OCI-LY1 (cell line): Measurements from ENCODE around the gene NAGA.

Experiments used
- H2AFZ ChIP-seq: fragments of 200-600 bp; sonication (generic), shearing (Covaris generic); 2 replicates; pipeline ENCODE4 v1.6.0; 2014; ENCODE audit warnings: antibody characterized with exemption, mild to moderate bottlenecking, low read length
- H3F3A ChIP-seq: fragments of 200-600 bp; sonication (generic), shearing (Covaris generic); 2 replicates; pipeline ENCODE4 v1.6.0; 2014; ENCODE audit warnings: mild to moderate bottlenecking, antibody characterized with exemption, low read length, moderate library complexity; ENCODE audit not compliant: insufficient read depth
- H3K27ac ChIP-seq: fragments of 200-600 bp; sonication (generic); 2 replicates; pipeline ENCODE4 v1.5.1; 2014; ENCODE audit warnings: low read length, mixed run types, mild to moderate bottlenecking, low read depth; ENCODE audit not compliant: poor library complexity, severe bottlenecking
- H3K27me3 ChIP-seq: fragments of 200-600 bp; sonication (generic); 2 replicates; pipeline ENCODE4 v1.6.0; 2014; ENCODE audit warnings: antibody characterized with exemption, mild to moderate bottlenecking, low read length, moderate library complexity; ENCODE audit not compliant: insufficient read depth
- H3K36me3 ChIP-seq: fragments of 200-600 bp; sonication (generic); 2 replicates; pipeline ENCODE4 v1.6.1; 2014; ENCODE audit warnings: mild to moderate bottlenecking, antibody characterized with exemption, low read length, moderate library complexity, mixed read lengths; ENCODE audit not compliant: insufficient read depth
- H3K4me1 ChIP-seq: fragments of 200-600 bp; sonication (generic); 2 replicates; pipeline ENCODE4 v1.5.1; 2014; ENCODE audit warnings: mild to moderate bottlenecking, low read length, moderate library complexity; ENCODE audit not compliant: insufficient read depth, severe bottlenecking
- H3K4me2 ChIP-seq: fragments of 200-600 bp; sonication (generic), shearing (Covaris generic); 2 replicates; pipeline ENCODE4 v1.6.1; 2014; ENCODE audit warnings: low read length
- H3K4me3 ChIP-seq: fragments of 200-600 bp; sonication (generic); 2 replicates; pipeline ENCODE4 v1.5.1; 2014; ENCODE audit warnings: low read length, low read depth, mild to moderate bottlenecking, mixed read lengths; ENCODE audit not compliant: poor library complexity, severe bottlenecking
- H3K79me2 ChIP-seq: fragments of 200-600 bp; shearing (Covaris generic); 2 replicates; pipeline ENCODE4 v1.6.1; 2016; ENCODE audit warnings: mixed run types, low read length, mixed read lengths; ENCODE audit not compliant: insufficient read depth
- H3K9ac ChIP-seq: fragments of 200-600 bp; sonication (generic), shearing (Covaris generic); 2 replicates; pipeline ENCODE4 v1.6.1; 2014; ENCODE audit warnings: mild to moderate bottlenecking, low read length, mixed read lengths
- H3K9me2 ChIP-seq: fragments of 200-600 bp; sonication (generic), shearing (Covaris generic); 2 replicates; pipeline ENCODE4 v1.6.1; 2014; ENCODE audit warnings: low read depth, mild to moderate bottlenecking, low read length, mixed read lengths
- H3K9me3 ChIP-seq: fragments of 200-600 bp; shearing (Covaris generic); 2 replicates; pipeline ENCODE4 v1.6.1; 2014; ENCODE audit warnings: low read length, mixed read lengths
- H4K20me1 ChIP-seq: fragments of 200-600 bp; sonication (generic), shearing (Covaris generic); 2 replicates; pipeline ENCODE4 v1.6.0; 2016; ENCODE audit warnings: mild to moderate bottlenecking, low read length; ENCODE audit not compliant: insufficient read depth
- EZH2 ChIP-seq: fragments of 200-600 bp; sonication (generic), shearing (Covaris generic); IDR thresholded peaks from 2 replicates; pipeline ENCODE4 v1.8.0; 2017; ENCODE audit warnings: borderline replicate concordance, mixed run types, mild to moderate bottlenecking, antibody characterized with exemption, low read length, moderate library complexity, mixed read lengths
- TF ChIP-seq, protein P1 (sequence below): fragments of 200-600 bp; sonication (generic), shearing (Covaris generic); IDR thresholded peaks from 2 replicates; pipeline ENCODE4 v1.5.1; 2017; ENCODE audit warnings: mild to moderate bottlenecking, antibody characterized with exemption, low read length, moderate library complexity, mixed read lengths

The NAGA gene

DNA sequence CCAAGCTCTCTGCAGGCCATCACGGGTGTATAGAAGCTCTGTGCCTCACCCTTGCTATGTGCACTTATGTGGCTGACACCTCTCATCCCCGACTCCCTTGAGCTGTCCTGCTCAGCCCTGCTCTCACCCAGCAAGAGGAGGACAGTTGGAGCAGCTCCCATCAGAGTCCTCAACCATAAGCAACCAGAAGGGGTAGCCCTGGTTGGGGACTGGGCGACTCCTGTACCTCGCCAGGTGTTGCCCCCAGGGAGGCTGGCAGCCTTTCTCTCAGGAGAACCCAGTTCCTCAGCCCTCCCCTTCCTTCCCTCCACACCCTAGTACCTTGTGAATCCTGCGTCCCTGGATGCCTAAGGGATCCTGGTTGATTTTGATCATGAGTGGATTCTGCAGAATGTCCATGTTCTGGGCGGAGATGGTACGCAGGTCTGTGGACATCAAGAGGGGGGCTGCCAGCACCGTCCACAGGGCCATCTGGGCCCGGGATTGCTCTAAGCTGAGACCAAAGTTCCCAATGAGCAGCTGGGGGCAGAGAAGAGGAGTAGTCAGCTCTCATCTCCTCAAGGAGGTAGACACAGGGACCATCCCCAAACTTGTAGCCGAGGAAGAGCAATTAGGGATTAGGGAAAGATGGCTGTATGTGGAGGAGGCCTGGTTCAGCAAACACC is 8.0 kb downstream of the NAGA start:
- TF ChIP-seq, protein P1, sequence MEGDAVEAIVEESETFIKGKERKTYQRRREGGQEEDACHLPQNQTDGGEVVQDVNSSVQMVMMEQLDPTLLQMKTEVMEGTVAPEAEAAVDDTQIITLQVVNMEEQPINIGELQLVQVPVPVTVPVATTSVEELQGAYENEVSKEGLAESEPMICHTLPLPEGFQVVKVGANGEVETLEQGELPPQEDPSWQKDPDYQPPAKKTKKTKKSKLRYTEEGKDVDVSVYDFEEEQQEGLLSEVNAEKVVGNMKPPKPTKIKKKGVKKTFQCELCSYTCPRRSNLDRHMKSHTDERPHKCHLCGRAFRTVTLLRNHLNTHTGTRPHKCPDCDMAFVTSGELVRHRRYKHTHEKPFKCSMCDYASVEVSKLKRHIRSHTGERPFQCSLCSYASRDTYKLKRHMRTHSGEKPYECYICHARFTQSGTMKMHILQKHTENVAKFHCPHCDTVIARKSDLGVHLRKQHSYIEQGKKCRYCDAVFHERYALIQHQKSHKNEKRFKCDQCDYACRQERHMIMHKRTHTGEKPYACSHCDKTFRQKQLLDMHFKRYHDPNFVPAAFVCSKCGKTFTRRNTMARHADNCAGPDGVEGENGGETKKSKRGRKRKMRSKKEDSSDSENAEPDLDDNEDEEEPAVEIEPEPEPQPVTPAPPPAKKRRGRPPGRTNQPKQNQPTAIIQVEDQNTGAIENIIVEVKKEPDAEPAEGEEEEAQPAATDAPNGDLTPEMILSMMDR, result no peak
- TF ChIP-seq EZH2, result no peak
- Histone ChIP-seq H2AFZ (no peak overlapping the region), H3K9me2 (no peaks in the 10 kb centered on the region), H3K4me3 (no peak overlapping the region), H3K9ac (no peak overlapping the region), H4K20me1 (no peaks in the 10 kb centered on the region), H3F3A (no peaks in the 10 kb centered on the region), H3K27me3 (no peaks in the 10 kb centered on the region), H3K4me1 (no peaks in the 10 kb centered on the region), H3K36me3 (peaks cover 58% of the 10 kb centered on the region), H3K79me2 (no peaks in the 10 kb centered on the region), H3K27ac (no peak overlapping the region), H3K4me2 (no peak overlapping the region), H3K9me3 (no peaks in the 10 kb centered on the region)

DNA sequence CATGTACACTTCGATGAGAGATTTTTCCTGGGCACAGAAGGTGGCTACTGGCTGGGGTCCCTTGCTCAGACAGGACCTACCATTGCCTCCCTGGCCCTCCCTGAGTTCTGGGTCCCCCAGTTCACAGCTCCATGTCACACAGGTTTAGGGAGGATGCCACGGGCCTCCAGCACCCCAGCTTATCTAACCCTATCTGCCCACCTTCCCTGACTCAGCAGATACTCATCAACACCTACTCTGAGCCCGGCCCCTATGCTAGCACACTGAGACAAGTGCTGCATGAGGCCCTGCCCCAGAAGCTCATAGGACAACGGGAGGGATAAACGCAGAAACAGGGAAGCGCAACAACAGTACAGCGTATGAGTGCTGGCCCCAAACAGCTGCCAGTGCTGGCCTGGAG is 9.6 kb downstream of the NAGA start:
- Histone ChIP-seq H3K27ac (no peak overlapping the region), H3K9me2 (no peaks in the 10 kb centered on the region), H3K4me1 (no peaks in the 10 kb centered on the region), H3K27me3 (no peaks in the 10 kb centered on the region), H3K9me3 (peaks cover 7% of the 10 kb centered on the region), H2AFZ (no peak overlapping the region), H3F3A (no peaks in the 10 kb centered on the region), H3K9ac (no peak overlapping the region), H3K4me2 (no peak overlapping the region), H3K79me2 (no peaks in the 10 kb centered on the region), H4K20me1 (no peaks in the 10 kb centered on the region), H3K36me3 (peaks cover 51% of the 10 kb centered on the region), H3K4me3 (no peak overlapping the region)
- TF ChIP-seq, protein P1, result no peak
- TF ChIP-seq EZH2, result no peak

DNA sequence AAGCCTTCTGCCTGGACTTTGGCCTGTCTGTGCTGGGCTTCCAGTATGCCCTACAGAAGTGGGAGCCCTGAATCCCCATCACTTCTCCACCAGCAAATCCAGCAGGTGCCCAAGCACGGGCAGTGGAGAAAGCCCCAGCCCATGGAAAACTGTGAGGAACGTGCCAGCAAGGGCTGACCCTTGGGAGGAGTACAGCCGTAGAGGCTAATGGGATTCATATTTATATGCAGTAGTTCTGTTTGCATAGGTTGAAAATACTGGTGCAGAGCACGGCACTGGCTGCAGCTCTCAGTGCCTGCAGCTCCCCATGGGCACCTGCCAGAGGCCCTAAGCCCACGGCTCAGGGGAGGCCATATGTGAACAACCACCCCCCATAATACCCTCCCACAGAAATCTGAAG is 10.1 kb downstream of the NAGA start:
- Histone ChIP-seq H2AFZ (no peak overlapping the region), H3K9me2 (no peaks in the 10 kb centered on the region), H3K4me3 (no peak overlapping the region), H3F3A (no peaks in the 10 kb centered on the region), H3K36me3 (peaks cover 49% of the 10 kb centered on the region), H3K27ac (no peak overlapping the region), H3K79me2 (no peaks in the 10 kb centered on the region), H3K4me1 (no peaks in the 10 kb centered on the region), H3K9ac (no peak overlapping the region), H3K4me2 (no peak overlapping the region), H3K9me3 (peaks cover 7% of the 10 kb centered on the region), H4K20me1 (no peaks in the 10 kb centered on the region), H3K27me3 (no peaks in the 10 kb centered on the region)
- TF ChIP-seq, protein P1, result no peak
- no peak for TF ChIP-seq EZH2
